Activated CD4-positive, alpha-beta T cell treated with anti-CD3 and anti-CD28 coated beads, Interleukin-2, amount 50 U/mL, for 4 hours (primary cell): ENCODE data around the gene EMC9.

Source experiments
- DNase-seq, 2 experiments: peaks; one replicate each; pipeline ENCODE4 v3.0.0-alpha.2; 2020

Gene EMC9

DNA sequence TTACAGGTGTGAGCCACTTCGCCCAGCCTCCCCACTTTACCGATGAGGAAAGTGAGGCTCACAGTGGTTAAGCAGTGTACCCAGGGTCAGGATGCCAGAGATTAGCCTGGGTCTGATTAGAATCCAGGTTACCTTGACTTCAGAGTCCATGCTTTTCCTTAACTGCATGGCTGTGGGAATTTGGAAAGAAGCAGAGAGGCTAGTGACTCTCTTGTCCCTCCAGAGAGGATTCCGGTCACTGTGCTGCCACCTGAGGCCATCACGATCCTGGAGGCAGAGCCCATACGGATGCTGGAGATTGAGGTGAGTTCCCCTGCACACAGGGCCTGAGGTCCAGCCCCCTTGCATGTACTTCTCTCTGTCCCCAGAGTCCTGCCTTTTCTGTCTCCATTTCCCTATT, 35.2 kb upstream of the EMC9 start:
- no peak for DNase-seq

DNA sequence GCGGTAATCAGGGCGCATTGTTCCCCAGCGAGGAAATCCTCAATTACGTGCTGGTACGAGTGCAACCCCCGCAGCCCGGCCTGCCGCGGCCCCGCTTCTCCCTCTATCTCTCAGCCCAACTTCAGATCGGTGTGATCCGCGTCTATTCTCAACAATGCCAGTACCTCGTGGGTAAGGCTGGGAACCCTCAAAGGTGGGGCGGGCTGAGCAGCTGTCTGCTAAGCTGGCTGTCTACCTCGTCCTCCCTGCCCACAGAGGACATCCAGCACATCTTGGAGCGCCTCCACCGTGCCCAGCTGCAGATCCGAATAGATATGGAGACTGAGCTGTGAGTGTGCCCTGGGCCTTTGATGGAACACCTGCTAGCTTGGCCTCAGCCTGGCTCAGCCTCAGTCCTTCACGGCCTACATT, 31.5 kb upstream of the EMC9 start:
- no peak for DNase-seq

DNA sequence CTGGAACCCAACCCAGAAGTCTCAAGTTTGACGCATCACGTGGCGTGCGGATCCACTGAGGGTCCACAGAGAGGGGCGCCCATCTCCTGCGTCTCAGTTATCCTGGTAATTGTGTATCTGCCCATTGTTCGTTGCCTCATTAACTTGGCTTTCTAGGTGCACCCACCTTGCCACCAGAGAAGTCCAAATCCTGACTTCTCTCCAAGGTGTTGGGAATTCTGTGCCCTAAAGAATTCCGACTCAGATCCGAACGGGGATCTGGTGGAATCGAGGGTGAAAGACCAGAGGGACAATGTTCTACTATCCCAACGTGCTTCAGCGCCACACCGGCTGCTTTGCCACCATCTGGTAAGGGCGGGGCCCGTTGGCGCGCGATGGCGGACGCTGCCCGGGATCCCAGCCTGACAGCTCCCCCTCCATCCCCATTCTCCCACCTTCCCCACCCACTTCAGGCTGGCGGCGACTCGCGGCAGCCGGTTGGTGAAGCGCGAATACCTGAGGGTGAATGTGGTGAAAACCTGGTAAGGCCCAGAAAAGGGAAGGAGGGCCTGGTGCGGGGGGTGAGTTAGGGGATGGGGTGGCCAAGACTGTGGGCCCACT, 31.0 kb upstream of the EMC9 start:
- no peak for DNase-seq

DNA sequence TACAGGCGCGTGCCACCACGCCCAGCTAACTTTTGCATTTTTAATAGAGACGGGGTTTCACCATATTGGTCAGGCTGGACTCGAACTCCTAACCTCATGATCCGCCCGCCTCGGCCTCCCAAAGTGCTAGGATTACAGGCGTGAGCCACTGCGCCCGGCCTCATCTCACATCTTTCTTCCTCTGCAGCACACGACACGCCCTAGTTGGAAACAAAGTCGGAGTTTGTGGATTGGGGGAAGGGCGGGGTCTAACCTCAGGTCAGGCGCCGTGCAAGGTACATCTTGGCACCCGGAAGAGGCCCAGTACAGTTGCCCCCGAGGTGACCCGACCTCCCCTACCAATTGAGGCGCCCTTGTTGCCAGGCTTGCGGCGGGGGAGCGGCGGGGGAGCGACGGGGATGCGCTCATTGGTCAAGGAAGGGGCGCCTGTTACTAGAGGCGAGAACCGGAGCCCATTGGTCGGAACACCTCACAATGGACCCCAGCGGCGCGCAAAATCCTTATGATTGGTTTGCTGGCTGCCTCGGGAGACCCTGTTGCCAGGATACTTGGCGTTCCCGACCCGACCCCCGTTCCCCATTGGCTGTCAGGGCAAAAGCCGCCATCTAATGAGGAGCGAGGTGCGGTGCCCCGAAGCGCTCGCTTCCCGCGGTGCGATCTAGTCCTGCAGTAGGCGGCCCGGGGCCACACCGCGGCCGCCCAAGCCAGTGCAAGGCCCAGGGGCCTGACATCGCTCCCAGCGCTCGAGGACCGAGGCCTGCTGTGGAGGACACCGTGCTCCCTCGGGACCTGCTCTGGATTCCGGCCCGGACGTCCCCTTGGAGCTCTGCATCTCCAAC, 30.2 kb upstream of the EMC9 start, which contains the start of gene REC8:
TSS of gene REC8 (plus strand) at position 659 of the 839 bp plus-strand sequence. CDS start 473 bp downstream, outside the sequence.
- DNase-seq, result peak; percentile 44

DNA sequence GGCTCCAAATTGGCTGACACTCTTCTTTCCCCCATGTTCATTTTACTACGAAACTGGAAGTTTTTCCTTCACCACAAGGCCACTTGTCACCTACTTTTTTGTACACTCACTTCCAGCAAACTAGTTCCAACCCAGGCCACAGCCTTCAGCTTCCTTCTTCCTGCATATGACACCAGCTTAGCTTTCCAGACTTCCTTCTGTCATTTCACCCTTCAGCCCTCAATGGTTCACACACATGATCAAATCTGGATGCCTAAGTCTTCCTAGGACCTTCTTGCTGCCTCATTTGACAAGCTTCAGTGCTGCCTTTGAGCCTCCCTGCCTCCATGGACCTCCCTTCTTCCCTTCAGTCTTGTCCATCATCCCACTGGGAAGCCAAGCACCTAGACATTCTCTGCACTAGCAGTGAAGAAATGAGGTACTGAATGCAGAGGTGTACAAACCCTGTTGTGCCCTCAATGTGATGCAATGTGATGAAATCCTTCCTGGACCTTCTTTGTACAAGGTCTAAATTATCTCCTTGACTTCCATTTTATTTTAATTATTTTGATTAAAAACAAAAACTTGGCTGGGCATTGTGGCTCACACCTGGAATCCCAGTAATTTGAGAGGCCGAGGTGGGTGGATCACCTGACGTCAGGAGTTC, 26.2 kb upstream of the EMC9 start:
- no peak for DNase-seq

DNA sequence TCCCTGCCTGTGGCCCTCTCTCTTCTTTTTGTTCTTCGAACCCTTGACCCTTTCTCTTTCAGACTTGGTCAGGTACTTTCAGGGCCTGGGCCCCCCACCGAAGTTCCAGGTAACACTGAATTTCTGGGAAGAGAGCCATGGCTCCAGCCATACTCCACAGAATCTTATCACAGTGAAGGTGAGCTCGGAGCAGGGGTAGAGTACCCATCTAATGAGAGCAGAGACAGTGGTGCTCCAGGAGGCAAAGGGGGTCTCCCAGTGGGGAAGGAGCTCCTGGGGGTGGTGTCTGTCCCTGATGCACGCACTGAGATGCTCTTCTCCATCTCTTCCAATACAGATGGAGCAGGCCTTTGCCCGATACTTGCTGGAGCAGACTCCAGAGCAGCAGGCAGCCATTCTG, 24.4 kb upstream of the EMC9 start:
- DNase-seq, result no peak

DNA sequence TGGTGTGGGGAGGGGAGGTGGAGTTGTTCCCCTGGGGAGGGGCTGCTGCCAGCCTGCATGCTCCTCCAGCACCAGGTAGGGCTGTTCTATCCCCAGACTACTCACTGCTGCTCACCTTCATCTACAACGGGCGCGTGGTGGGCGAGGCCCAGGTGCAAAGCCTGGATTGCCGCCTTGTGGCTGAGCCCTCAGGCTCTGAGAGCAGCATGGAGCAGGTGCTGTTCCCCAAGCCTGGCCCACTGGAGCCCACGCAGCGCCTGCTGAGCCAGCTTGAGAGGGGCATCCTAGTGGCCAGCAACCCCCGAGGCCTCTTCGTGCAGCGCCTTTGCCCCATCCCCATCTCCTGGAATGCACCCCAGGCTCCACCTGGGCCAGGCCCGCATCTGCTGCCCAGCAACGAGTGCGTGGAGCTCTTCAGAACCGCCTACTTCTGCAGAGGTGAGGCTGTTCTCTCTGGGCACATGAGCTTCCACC, 23.2 kb upstream of the EMC9 start:
- DNase-seq, result no peak

DNA sequence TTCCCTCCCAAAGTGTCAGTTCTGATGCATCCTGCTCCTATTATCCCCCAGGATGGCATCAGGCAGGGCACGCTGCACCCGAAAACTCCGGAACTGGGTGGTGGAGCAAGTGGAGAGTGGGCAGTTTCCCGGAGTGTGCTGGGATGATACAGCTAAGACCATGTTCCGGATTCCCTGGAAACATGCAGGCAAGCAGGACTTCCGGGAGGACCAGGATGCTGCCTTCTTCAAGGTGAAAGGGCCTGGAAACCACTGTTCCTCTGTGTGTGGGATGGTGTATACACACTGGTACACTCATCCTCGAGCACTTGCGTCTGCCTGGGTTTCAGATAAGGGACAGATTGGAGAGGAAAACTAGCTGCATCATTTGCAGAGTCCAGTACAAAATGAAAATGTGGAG, 20.7 kb upstream of the EMC9 start:
- no peak for DNase-seq

DNA sequence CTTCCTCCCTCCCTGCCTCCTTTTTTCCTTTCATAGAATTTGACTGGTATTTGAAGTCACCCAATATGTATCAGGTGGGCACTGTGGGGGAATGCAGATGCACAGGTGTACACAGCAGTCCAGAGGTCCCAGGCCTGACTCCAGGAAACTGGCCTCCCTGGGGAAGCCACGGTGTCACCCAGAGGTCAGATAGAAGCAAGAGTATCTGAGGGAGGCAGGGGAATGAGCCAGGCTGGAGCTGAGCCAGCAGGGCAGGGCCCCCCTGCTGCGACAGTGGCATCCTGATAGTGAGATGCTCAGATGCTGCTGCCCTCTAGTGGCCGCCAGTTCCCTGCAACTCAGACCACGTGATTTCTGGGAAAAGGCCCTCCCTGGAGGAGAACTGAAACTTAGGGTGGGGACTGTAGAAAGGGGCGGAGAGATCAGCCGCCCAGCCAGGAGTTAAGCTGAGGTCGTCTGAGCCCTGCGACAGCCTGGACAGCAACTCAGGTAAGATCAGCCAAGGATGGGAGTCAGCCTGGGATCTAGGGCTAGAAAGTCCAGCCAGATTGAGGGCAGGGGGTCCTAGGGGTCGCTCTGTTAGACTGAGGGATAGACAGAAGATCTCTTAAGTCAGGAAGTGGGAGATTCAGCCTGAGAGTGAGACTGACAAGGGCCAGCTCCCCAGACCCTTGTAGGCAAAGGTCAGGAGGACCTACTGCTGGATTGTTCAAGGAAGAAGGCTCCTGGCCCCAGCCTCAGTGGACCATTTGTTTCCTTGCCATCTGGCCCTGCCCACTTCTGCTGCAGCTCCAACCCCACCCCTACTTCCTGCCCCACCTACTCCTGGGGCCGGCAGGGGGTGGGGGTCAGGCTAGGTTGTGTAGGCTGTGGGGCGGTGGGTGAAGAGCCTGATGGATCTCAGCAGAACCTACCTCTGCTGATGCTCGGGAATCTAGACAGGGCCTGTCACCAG, 19.7 kb upstream of the EMC9 start, which contains the start of gene IRF9:
TSS of gene IRF9 (plus strand) at position 416 of the 955 bp plus-strand sequence. CDS start 880 bp downstream, outside the sequence.
- peak; percentile 97 to 99 for DNase-seq

DNA sequence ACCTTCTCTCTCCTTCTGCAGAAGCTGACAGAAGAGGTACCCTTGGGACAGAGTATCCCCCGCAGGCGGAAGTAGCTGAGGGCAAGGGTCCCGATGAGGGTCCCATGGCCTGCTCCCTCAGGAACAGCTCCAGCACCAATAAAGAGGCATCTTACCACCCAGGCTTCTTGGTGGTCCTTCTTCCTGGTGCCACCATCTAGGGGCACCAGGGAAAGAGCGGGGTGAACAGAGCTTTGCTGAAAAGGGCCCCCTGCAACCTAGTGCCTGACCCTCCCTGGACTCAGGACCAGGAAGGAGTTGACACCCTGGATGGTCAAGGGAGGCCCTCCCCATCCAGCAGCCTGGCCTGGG, 19.1 kb upstream of the EMC9 start:
- no peak for DNase-seq

DNA sequence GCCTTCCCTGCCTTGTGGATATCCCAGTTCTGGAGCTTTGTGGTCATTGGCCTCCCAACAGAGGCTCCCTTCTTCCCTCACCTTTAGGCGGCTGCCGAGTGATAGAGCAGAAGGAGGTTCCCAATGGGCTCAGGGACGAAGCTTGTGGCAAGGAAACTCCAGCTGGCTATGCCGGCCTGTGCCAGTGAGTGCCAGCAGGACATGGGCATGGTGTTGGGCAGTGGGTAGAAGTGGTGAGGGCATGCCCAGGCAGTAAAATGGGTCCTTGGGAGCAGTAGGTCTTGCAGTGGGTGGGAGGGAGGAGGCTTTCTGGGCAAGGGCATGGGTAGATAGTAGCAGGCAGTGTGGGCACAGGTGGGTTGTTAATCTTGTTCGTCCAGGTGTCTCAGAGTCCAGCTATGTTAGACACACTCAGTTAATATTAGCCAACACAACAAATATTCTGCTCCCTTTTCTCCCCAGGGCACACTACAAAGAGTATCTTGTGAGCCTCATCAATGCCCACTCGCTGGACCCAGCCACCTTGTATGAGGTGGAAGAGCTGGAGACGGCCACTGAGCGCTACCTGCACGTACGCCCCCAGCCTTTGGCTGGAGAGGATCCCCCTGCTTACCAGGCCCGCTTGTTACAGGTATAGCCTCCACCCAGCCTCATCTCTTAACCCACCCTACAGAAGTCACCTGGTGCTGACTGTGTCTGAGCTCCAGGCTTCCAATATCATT, 18.5 kb upstream of the EMC9 start:
- DNase-seq, result no peak

DNA sequence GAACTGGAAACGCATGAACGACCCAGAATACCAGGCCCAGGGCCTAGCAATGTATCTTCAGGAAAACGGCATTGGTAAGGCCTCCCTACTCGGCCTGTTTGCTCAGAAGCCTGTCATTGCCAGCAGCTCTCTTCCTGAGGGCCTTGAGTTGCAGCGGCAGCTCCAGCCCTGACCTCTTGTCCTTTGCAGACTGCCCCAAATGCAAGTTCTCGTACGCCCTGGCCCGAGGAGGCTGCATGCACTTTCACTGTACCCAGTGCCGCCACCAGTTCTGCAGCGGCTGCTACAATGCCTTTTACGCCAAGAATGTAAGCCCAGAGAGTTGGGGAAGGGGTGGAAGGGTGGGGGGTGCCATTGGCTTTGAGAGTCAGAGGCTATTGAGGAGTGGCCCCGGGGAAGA, 15.9 kb upstream of the EMC9 start:
- no peak for DNase-seq

DNA sequence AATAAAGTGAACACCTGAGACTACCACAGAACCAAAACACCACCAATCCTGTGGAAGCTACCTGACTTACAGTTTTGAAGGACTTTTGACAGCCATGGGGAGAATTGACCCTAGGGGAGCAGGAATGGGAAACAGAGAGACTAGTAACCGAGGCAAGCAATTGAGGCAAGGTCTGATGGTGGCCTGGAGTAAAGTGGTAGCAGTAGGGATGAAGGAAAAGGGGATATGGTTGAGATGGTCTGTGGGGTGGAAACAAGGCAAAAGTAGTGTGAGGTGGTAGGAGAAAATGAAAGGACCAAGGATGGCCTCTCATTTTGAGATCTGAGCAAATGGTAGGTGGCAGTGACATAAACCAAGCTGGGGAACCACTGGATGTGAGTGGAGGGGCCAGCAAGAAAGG, 15.4 kb upstream of the EMC9 start:
- DNase-seq, result no peak

DNA sequence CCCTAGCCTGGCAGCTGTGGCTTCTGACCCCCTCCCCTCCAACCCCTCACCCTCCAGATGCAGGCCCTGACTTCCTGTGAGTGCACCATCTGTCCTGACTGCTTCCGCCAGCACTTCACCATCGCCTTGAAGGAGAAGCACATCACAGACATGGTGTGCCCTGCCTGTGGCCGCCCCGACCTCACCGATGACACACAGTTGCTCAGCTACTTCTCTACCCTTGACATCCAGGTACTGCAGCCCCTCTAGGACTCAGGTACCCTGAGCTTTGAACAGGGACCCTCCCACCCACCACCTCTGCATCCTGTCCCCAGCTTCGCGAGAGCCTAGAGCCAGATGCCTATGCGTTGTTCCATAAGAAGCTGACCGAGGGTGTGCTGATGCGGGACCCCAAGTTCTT, 13.7 kb upstream of the EMC9 start:
- DNase-seq, result no peak

DNA sequence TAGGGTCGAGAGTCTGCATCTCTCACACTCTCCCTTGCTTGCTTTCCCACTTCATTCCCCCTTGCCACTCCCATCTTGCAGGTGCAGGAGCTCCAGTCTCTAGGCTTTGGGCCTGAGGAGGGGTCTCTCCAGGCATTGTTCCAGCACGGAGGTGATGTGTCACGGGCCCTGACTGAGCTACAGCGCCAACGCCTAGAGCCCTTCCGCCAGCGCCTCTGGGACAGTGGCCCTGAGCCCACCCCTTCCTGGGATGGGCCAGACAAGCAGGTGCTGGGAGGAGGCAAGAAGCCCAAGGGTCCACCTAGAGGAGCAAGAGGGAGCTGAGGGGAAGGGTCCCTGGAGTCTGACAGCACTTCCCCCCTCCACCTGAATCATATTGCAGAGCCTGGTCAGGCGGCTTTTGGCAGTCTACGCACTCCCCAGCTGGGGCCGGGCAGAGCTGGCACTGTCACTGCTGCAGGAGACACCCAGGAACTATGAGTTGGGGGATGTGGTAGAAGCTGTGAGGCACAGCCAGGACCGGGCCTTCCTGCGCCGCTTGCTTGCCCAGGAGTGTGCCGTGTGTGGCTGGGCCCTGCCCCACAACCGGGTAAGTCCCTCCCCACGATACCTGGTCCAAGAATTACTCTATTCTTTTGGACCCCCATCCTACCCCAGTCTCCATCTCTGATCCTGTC, 10.2 kb upstream of the EMC9 start:
- DNase-seq, result no peak

DNA sequence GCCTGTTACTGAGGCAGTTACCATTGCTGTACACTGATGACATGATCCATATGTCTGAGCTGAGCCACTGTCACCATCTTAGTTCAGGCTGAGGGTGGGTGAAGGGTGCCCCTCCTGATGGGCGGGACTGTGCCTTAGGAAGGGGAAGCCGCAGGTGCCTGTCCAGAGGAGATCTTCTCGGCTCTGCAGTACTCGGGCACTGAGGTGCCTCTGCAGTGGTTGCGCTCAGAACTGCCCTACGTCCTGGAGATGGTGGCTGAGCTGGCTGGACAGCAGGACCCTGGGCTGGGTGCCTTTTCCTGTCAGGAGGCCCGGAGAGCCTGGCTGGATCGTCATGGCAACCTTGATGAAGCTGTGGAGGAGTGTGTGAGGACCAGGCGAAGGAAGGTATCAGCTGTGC, 9.6 kb upstream of the EMC9 start:
- DNase-seq, result no peak

DNA sequence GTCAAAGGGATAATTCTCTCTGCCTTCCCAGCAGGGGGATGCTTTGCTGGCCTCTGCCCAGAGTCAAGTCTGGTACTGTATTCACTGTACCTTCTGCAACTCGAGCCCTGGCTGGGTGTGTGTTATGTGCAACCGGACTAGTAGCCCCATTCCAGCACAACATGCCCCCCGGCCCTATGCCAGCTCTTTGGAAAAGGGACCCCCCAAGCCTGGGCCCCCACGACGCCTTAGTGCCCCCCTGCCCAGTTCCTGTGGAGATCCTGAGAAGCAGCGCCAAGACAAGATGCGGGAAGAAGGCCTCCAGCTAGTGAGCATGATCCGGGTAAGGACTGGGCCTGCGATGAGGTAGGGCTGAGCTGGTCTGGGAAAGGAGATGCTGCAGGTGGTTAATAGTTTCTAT, 9.2 kb upstream of the EMC9 start:
- DNase-seq, result no peak

DNA sequence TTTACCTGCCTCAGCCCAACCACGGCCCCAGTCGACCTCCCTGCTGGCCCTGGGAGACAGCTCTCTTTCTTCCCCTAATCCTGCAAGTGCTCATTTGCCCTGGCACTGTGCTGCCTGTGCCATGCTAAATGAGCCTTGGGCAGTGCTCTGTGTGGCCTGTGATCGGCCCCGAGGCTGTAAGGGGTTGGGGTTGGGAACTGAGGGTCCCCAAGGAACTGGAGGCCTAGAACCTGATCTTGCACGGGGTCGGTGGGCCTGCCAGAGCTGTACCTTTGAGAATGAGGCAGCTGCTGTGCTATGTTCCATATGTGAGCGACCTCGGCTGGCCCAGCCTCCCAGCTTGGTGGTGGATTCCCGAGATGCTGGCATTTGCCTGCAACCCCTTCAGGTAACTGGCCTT, 8.7 kb upstream of the EMC9 start:
- DNase-seq, result no peak

DNA sequence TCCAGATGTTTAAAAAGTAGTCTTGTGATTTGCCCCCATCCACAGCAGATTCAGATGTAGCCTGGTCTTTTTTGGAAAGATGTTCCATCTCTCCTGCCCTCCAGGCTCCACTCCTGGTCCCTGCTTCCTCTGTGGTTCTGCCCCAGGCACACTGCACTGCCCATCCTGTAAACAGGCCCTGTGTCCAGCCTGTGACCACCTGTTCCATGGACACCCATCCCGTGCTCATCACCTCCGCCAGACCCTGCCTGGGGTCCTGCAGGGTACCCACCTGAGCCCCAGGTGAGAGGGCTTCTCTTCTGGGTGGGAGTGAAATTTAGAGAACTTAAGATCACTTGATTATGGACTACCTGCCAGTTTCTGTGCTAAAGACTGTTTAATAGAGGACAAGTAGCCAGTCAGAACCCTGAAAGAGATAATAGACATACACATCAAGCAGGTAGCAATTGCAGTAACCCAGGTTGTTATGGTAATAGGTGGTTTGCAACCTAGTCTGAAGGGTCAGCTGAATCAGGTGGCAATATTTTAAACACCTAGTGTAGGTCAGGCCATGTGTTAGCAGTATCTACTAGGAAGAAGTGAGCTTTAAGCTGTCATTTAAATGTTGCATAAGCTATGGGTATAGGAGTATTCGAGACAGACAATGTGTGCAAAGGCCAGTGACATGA, 8.0 kb upstream of the EMC9 start:
- no peak for DNase-seq

DNA sequence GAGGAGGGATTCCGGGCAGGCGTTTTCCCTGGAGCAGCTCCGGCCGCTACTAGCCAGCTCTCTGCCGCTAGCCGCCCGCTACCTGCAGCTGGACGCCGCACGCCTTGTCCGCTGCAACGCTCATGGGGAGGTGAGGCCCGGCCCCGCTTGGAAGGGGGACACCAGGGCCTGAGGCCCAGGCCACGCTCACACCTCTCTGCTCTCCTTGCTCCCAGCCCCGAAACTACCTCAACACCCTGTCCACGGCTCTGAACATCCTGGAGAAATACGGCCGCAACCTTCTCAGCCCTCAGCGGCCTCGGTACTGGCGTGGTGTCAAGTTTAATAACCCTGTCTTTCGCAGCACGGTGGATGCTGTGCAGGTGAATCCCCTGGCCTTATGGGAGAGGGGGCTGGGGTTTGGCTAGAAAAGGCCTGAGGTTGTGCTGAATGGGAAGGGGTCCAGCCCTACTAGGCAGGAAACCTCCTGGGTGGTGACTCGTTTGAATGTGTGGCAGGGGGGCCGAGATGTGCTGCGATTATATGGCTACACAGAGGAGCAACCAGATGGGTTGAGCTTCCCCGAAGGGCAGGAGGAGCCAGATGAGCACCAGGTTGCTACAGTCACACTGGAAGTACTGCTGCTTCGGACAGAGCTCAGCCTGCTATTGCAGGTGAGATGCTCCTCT, 6.5 kb upstream of the EMC9 start:
- no peak for DNase-seq
